Measurements from ENCODE around the gene ZNF423.

DNA sequence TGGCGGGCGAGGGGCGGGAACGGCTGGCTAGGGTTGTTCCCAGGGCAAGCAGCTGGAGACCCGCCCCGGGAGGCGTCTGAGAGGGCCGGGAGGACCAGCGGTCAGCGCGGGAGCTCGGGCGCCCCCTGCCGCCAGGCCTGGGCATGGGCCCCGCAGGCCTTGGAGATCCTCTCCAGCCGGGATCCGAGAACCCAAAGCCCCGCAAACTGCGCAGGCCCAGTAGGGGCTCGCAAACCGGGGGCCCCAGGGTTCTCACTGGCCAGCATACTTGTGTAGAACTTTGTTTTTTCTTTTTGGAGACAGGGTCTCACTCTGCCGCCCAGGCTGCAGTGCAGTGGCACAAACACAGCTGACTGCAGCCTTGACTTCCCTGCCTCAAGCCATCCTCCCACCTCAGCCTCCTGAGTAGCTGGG, 20.8 kb upstream of the ZNF423 start:
- TF ChIP-seq CTCF (IDR thresholded peaks at IDR 0.05; ENCODE audit: low read depth, low read length, poor library complexity, severe bottlenecking): peak; percentile 72
- TF ChIP-seq EZH2phosphoT487 (IDR thresholded peaks at IDR 0.05; ENCODE audit: borderline replicate concordance, low read length): no peak

All from DOHH2 (cell line).